Activated naive CD4-positive, alpha-beta T cell treated with Interleukin-2 at 50 U/mL for 16 hours (primary cell): Measurements from ENCODE around the gene PPP1CC.
"Not testable (repeated sequence)": the region's sequence is repeated elsewhere in the genome, so short reads cannot be mapped to it uniquely, and the experiment has no call there.

Experiments used
- DNase-seq: peaks from one replicate; pipeline ENCODE4 v3.0.0-alpha.2; 2020

Gene PPP1CC

GRCh38 chr12:110754101-110754793 lies 11.6 kb upstream of the PPP1CC start:
- DNase-seq: no peak

- DNase-seq: no peak
Measured at GRCh38 chr12:110750784-110751461, 8.2 kb upstream of the PPP1CC start.

- DNase-seq: no peak
Measured at GRCh38 chr12:110746550-110746949, 3.9 kb upstream of the PPP1CC start.

- DNase-seq: no peak
Measured at GRCh38 chr12:110745542-110746284, 3.0 kb upstream of the PPP1CC start.

GRCh38 chr12:110744601-110745264 lies 2.0 kb upstream of the PPP1CC start:
- no peak for DNase-seq

- DNase-seq: no peak
Measured at GRCh38 chr12:110744151-110744571, 1.5 kb upstream of the PPP1CC start.

- DNase-seq: no peak
Measured at GRCh38 chr12:110743571-110744093, 941 bp upstream of the PPP1CC start.

GRCh38 chr12:110742096-110742717 lies 484 bp downstream of the PPP1CC start:
- DNase-seq: no peak

- DNase-seq: peak; percentile 26
Measured at GRCh38 chr12:110741341-110742095, 1.2 kb downstream of the PPP1CC start.

GRCh38 chr12:110739894-110740293 lies 2.8 kb downstream of the PPP1CC start:
- DNase-seq: no peak

- no peak for DNase-seq
Measured at GRCh38 chr12:110739488-110739887, 3.2 kb downstream of the PPP1CC start.

- DNase-seq: no peak
Measured at GRCh38 chr12:110737532-110737931, 5.2 kb downstream of the PPP1CC start.

GRCh38 chr12:110737016-110737415 lies 5.7 kb downstream of the PPP1CC start:
- not testable (repeated sequence) for DNase-seq

- DNase-seq: no peak
Measured at GRCh38 chr12:110733900-110734299, 8.8 kb downstream of the PPP1CC start.

GRCh38 chr12:110733089-110733715 lies 9.5 kb downstream of the PPP1CC start:
- DNase-seq: no peak

GRCh38 chr12:110732572-110732971 lies 10.1 kb downstream of the PPP1CC start:
- no peak for DNase-seq

- DNase-seq: no peak
Measured at GRCh38 chr12:110731479-110731878, 11.2 kb downstream of the PPP1CC start.

GRCh38 chr12:110728628-110729027 lies 14.1 kb downstream of the PPP1CC start:
- DNase-seq: no peak

GRCh38 chr12:110726708-110727369 lies 15.9 kb downstream of the PPP1CC start:
- no peak for DNase-seq

- DNase-seq: no peak
Measured at GRCh38 chr12:110726028-110726427, 16.7 kb downstream of the PPP1CC start.

GRCh38 chr12:110725267-110725666 lies 17.4 kb downstream of the PPP1CC start:
- no peak for DNase-seq
